ENCODE results near the gene USP38. TPM values are rescaled to one million over a fixed set of nuclear protein-coding genes. Genes with fewer than 3 reads are reported as not detected.

USP38 gene
- total RNA-seq, 1 donor: 29.4 TPM

GRCh38 chr4:143178923-143179322 is 5.8 kb upstream of the USP38 start:
- H3K4me3 ChIP-seq (ENCODE audit: low read depth, low read length): no peak overlapping the region
- TF ChIP-seq CTCF (IDR thresholded peaks at IDR 0.05; ENCODE audit: insufficient read depth, low read depth, low read length): no peak
- DNase-seq (ENCODE audit: low read depth): no peak

GRCh38 chr4:143183513-143184216 is 1.1 kb upstream of the USP38 start:
- TF ChIP-seq CTCF (IDR thresholded peaks at IDR 0.05; ENCODE audit: insufficient read depth, low read depth, low read length): no peak
- no peak for DNase-seq (ENCODE audit: low read depth)
- H3K4me3 ChIP-seq (ENCODE audit: low read depth, low read length): peak overlapping the region; percentile 87

- no peak for DNase-seq (ENCODE audit: low read depth)
- TF ChIP-seq CTCF (IDR thresholded peaks at IDR 0.05; ENCODE audit: insufficient read depth, low read depth, low read length): no peak
- H3K4me3 ChIP-seq (ENCODE audit: low read depth, low read length): peak overlapping the region; percentile 87
Measured at GRCh38 chr4:143184217-143184502, 557 bp upstream of the USP38 start.

GRCh38 chr4:143185253-143186107 is 763 bp downstream of the USP38 start:
- TF ChIP-seq CTCF (IDR thresholded peaks at IDR 0.05; ENCODE audit: insufficient read depth, low read depth, low read length): no peak
- no peak for DNase-seq (ENCODE audit: low read depth)
- H3K4me3 ChIP-seq (ENCODE audit: low read depth, low read length): peak overlapping the region; percentile 87

GRCh38 chr4:143186212-143186611 is 1.5 kb downstream of the USP38 start:
- no peak for TF ChIP-seq CTCF (IDR thresholded peaks at IDR 0.05; ENCODE audit: insufficient read depth, low read depth, low read length)
- peak; percentile 76 for DNase-seq (ENCODE audit: low read depth)
- H3K4me3 ChIP-seq (ENCODE audit: low read depth, low read length): peak overlapping the region; percentile 87

- TF ChIP-seq CTCF (IDR thresholded peaks at IDR 0.05; ENCODE audit: insufficient read depth, low read depth, low read length): no peak
- DNase-seq (ENCODE audit: low read depth): peak; percentile 36
- H3K4me3 ChIP-seq (ENCODE audit: low read depth, low read length): peak overlapping the region; percentile 87
Measured at GRCh38 chr4:143186649-143187048, 1.9 kb downstream of the USP38 start.

All from fibroblast of villous mesenchyme (primary cell).